Occipital lobe (tissue), 2 donors: Measurements from ENCODE around the gene BID. TPM values are rescaled to one million over a fixed set of nuclear protein-coding genes. Genes with fewer than 3 reads are reported as not detected.
"Not testable (repeated sequence)": the region's sequence is repeated elsewhere in the genome, so short reads cannot be mapped to it uniquely, and the experiment has no call there.

Experiments used
- DNase-seq: peaks from one replicate; lab custom pipeline; 2025; lab: John Stamatoyannopoulos, UW
- total RNA-seq: library from RNA; depleted of rRNA; stranded (reverse); fragments of >200 nt; gene quantifications from one replicate; pipeline ENCODE4 v1.2.3, GENCODE V29; 2014

Gene BID
- total RNA-seq, 1 donor from 2014 or later: 46.2 TPM

- no peak for DNase-seq
Measured at GRCh38 chr22:17769716-17770082, 4.6 kb downstream of the BID start.

DNA sequence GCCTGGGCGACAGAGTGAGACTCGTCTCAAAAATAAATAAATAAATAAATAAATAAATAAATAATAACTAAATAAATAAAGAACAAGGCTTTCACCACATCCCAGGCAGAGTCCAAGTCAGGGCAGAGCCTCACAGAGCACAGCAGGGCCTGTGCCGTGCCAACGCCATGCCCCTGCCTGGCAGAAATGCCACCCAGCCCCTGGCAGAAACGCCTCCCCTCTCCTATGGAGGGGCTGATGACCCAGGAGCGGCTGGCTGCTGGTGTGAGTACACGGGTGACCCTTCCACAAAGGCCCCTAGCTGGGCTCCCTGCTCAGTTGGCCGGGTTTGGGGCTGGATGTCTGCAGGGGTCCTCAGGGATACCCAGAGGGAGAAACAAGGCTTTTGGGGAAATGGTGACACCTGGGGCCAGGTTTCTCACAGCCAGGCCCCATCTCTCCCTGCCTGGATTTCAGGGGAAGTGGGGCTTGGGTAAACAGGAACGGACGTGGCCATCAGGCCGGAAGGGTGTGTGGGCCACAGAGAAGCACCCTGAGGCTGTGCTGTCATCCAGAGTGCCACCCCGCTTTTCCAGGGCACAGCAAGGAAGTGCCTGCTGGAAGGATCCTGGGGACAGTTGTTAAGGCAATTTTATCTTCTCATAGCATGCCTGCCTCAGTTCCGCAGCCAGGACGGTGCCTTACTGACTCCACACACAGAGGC, 5.1 kb downstream of the BID start:
- no peak for DNase-seq

- no peak for DNase-seq
Measured at GRCh38 chr22:17767233-17768065, 6.8 kb downstream of the BID start.

DNA sequence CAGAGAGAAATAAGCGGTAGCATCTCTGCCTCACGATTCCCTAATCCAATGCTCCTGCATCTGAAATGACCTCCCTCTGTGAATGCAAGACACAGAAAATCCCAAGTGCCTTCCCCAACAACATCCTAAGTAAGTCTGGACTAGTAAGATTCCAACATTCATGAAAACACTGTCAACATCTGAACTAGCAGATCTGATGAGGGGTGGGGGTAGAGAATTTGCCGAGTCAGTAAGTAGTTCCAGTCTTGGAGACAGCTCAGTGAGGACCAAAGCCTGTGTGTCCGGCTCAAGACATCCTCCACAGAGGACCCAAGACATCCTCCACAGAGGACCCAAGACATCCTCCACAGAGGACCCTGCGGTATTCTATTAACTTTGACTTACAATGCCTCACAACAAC, 9.4 kb downstream of the BID start:
- not testable (repeated sequence) for DNase-seq

DNA sequence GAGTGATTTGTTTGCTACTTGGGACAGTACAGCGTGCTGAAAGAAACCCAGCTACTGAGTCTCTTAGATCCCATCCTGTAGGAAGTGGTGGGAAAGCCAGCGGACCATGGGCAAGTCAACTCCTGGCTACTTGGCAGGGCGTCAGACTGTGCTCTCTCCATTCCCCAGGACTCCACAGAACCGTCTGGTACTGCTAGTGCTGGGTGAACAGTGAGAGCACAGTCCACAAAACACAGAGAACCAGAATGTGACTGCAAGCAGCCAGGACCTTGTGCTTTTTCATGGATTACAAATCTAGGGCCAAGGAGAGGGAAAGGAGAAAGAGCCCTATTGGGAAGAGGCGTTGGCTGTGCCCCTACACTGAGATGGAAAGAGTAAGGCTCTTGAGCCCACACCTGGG, 10.2 kb downstream of the BID start:
- DNase-seq: no peak

- DNase-seq: not testable (repeated sequence)
Measured at GRCh38 chr22:17763442-17763841, 10.8 kb downstream of the BID start.

DNA sequence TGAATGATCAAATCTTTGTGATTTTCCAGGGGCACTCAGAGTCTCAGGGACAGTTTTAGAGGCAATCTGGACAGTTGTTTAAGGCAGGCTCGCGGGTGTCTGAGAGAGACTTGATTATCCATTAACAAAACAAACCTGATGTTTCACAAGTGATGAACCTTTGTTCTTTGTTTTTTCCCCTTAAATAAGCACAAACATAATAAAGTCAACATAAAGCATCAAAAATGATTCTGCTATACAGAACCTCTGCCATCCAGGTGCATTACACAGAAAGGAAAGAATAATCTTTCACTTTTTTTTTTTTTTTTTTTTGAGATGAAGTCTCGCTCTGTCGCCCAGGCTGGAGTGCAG, 13.2 kb downstream of the BID start:
- no peak for DNase-seq

- DNase-seq: no peak
Measured at GRCh38 chr22:17754233-17754925, 19.9 kb downstream of the BID start.

DNA sequence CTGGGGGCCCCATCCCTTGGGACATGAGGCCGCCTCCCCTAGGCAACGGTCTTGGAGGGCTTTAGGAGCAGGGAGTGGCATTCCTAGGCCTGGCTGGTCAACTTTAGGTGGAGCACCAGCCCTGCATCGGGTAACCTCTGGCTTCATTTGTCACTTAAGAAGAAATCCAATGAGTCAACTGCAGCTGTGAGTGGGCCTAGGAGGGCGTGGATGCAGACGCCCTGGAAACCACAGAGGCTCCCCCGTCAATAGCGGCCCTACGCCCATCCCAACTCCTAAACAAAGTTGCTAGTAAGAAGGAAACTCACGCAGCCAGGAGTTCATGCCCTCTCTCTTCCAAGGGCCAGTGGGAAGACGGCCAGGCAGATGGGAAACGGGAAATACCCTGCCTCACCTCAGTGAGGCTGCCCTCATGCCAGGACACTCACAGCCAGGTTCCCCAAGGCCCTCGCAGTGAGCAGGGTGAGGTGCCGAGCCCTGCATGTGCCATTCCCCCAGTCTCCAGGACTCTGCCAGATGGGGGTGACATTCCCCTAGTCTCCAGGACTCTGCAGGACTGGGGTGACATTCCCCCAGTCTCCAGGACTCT, 20.8 kb downstream of the BID start:
- DNase-seq: no peak

GRCh38 chr22:17751596-17751995, 22.7 kb downstream of the BID start:
- no peak for DNase-seq

DNA sequence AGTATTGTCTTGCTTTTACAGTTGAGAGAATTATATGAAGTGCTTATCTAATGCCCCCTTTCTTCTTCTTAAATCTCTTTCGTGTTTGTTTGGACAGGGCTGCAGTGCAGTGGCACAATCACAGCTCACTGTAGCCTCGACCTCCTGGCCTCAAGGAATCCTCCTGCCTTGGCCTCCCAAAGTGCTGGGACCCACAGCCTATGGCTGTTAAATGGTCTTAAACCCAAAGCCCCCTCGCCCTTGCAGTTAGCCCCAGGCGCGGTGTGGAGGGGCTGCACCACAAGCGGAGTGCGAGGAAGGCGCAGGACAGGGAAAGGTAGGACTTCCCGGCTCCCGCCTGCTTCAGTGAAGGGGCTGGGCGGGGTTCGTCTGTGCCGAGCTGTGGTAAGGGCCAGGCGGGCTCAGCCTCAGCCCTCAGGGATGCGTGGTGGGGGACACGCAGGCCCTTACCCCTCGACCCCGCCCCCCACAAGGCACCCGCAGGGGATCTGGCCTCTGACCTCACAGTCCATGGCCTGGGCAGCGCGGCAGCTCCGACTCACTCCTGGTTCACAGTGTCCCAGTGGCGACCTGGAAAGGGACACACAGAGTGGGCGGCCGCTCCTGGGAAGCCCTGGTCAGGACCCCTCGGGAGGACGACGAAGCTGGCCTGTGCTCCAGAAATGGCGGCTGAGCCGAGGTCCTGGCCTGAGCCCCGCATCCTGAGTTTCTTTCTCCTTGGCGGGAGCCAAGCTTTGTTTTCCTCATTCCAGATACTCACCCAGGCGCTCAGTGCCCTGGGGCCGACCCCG, 24.5 kb downstream of the BID start:
- DNase-seq: no peak

DNA sequence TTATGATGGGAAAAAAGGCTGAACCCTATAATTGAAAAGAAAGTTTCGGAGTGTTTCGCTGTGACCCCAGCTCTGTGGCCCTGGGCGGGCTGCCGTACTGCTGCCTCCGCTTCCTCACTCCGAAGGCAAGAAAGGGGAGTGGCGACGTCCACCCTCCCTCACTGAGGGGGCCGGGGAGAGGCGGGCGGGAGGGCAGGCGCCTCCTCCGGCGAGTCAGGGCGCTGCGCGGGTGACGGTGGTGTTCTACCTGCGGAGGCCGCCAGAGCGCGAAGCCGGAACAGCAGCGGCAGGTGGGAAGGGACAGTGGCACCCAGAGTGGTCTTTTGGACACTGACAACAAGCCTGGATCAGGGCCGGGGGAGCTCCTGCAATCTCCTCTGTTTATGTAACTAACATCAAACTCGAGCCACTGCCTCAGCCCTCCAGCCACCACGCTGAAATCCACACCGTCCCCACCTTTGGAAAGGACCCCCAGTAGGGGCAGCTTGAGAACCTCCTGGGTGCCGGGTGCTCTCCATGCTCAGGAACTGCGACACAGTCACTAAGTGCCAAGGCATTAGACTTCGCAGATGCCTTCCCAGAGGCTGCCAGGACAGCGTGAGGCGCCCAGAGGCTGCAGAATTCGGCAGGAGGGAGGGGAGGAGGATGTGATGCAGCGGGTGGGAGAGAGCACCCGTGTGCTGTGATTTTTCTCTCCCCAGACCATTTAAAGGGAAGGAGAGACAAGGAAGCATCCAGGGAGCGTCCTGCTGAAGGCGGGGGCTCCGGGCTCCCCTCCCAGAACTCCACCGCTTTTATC, 25.5 kb downstream of the BID start:
- DNase-seq: peak; percentile 22

DNA sequence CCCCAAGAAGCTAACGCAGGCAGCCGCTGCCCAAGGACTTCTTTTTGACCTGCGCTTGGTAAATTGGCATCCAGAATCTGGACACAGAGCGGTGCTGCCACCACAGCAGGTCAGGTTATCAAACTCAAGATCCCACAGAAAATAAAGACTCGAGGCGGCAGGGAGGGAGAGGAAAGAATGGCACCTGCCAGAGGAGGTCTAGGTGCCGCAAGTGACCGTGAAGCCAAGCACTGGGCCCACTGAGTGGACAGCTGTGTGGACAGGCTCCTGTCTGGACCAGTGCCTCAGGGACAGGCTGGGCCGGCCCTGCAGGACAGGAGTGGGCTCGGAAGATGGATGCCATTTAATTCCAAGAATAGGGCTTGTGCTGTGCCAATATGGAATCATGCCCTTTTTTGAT, 27.4 kb downstream of the BID start:
- DNase-seq: no peak

- DNase-seq: no peak
Measured at GRCh38 chr22:17744430-17744829, 29.8 kb downstream of the BID start.

GRCh38 chr22:17743661-17744411, 30.4 kb downstream of the BID start:
- DNase-seq: peak; percentile 14

DNA sequence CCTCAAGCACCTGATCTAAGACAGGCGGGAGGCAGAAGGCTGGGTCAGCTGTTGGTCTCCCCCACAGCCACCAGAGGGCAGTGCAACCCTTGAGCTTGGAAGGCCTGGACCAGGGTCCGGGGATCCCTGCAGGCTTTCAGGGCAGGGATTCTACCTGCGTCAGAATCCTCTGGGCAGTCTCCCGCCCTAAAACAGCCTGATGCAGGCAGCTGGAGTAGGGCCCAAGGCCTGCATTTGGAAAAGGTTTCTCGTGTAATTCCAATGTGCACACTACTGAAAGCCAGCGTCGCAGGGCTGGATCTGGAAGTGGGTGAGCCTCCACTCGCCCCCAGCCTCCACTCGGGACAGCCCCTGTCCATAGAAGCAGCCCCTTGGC, 31.8 kb downstream of the BID start:
- DNase-seq: peak; percentile 69

- no peak for DNase-seq
Measured at GRCh38 chr22:17741866-17742526, 32.3 kb downstream of the BID start.

GRCh38 chr22:17739196-17739975, 34.9 kb downstream of the BID start:
- no peak for DNase-seq
